Measurements from ENCODE around the gene TUBA3D.
"Not testable (repeated sequence)": the region's sequence is repeated elsewhere in the genome, so short reads cannot be mapped to it uniquely, and the experiment has no call there.

The TUBA3D gene

GRCh38 chr2:131528981-131529863 lies 53.3 kb downstream of the TUBA3D start:
- not testable (repeated sequence) for H3K9ac ChIP-seq (ENCODE audit: low read length in 2 of 2); H3K27me3 ChIP-seq (ENCODE audit: control insufficient read depth in 1 of 2, insufficient read depth in 2 of 2, low read length in 2 of 2); H3K4me3 ChIP-seq (ENCODE audit: low read length in 2 of 2); H3K4me1 ChIP-seq (ENCODE audit: control insufficient read depth, insufficient read depth, low read length); H3K36me3 ChIP-seq (ENCODE audit: control insufficient read depth in 2 of 2, insufficient read depth in 2 of 2, low read length in 2 of 2); H3K9me3 ChIP-seq (ENCODE audit: control insufficient read depth in 2 of 2, low read length in 2 of 2); H3K27ac ChIP-seq (ENCODE audit: low read length)

GRCh38 chr2:131529864-131530445 lies 54.0 kb downstream of the TUBA3D start:
- not testable (repeated sequence) for H3K4me3 ChIP-seq (ENCODE audit: low read length in 2 of 2); H3K4me1 ChIP-seq (ENCODE audit: control insufficient read depth, insufficient read depth, low read length); H3K27ac ChIP-seq (ENCODE audit: low read length); H3K27me3 ChIP-seq (ENCODE audit: control insufficient read depth in 1 of 2, insufficient read depth in 2 of 2, low read length in 2 of 2); H3K36me3 ChIP-seq (ENCODE audit: control insufficient read depth in 2 of 2, insufficient read depth in 2 of 2, low read length in 2 of 2); H3K9ac ChIP-seq (ENCODE audit: low read length in 2 of 2); H3K9me3 ChIP-seq (ENCODE audit: control insufficient read depth in 2 of 2, low read length in 2 of 2)

GRCh38 chr2:131530626-131531344 lies 54.9 kb downstream of the TUBA3D start:
- H3K36me3 ChIP-seq (ENCODE audit: control insufficient read depth in 2 of 2, insufficient read depth in 2 of 2, low read length in 2 of 2); H3K27me3 ChIP-seq (ENCODE audit: control insufficient read depth in 1 of 2, insufficient read depth in 2 of 2, low read length in 2 of 2); H3K27ac ChIP-seq (ENCODE audit: low read length); H3K4me1 ChIP-seq (ENCODE audit: control insufficient read depth, insufficient read depth, low read length); H3K4me3 ChIP-seq (ENCODE audit: low read length in 2 of 2); H3K9ac ChIP-seq (ENCODE audit: low read length in 2 of 2); H3K9me3 ChIP-seq (ENCODE audit: control insufficient read depth in 2 of 2, low read length in 2 of 2): not testable (repeated sequence)

- H3K27me3 ChIP-seq (ENCODE audit: control insufficient read depth in 1 of 2, insufficient read depth in 2 of 2, low read length in 2 of 2); H3K36me3 ChIP-seq (ENCODE audit: control insufficient read depth in 2 of 2, insufficient read depth in 2 of 2, low read length in 2 of 2); H3K4me3 ChIP-seq (ENCODE audit: low read length in 2 of 2); H3K9me3 ChIP-seq (ENCODE audit: control insufficient read depth in 2 of 2, low read length in 2 of 2); H3K4me1 ChIP-seq (ENCODE audit: control insufficient read depth, insufficient read depth, low read length); H3K9ac ChIP-seq (ENCODE audit: low read length in 2 of 2); H3K27ac ChIP-seq (ENCODE audit: low read length): not testable (repeated sequence)
Observed at GRCh38 chr2:131531547-131532185, 55.7 kb downstream of the TUBA3D start.
